HUES6 (cell line): ENCODE data around the gene ZNF445.

ENCODE experiments used
- H3K27ac ChIP-seq: 2 replicates; pipeline ENCODE4 v1.7.0; 2013; ENCODE audit warnings: low read depth, mild to moderate bottlenecking, low read length, inconsistent platforms
- H3K27me3 ChIP-seq: 2 replicates; pipeline ENCODE4 v1.6.1; 2013; ENCODE audit warnings: low read length; ENCODE audit not compliant: control insufficient read depth, insufficient read depth
- H3K36me3 ChIP-seq: 2 replicates; pipeline ENCODE4 v1.6.1; 2013; ENCODE audit warnings: low read length; ENCODE audit not compliant: control insufficient read depth, insufficient read depth
- H3K4me1 ChIP-seq: 2 replicates; pipeline ENCODE4 v1.6.1; 2013; ENCODE audit warnings: low read length; ENCODE audit not compliant: control insufficient read depth, insufficient read depth
- H3K4me3 ChIP-seq: 2 replicates; pipeline ENCODE4 v1.5.1; 2013; ENCODE audit warnings: low read depth, low read length
- H3K9ac ChIP-seq: one replicate; pipeline ENCODE4 v1.6.1; 2013; ENCODE audit warnings: mild to moderate bottlenecking, low read length
- H3K9me3 ChIP-seq: 2 replicates; pipeline ENCODE4 v1.6.1; 2013; ENCODE audit warnings: low read depth, low read length; ENCODE audit not compliant: control insufficient read depth, insufficient read depth

ZNF445 gene

GRCh38 chr3:44455318-44455717 lies 22.2 kb downstream of the ZNF445 start:
- Histone ChIP-seq H3K9me3 (no peaks in the 10 kb centered on the region), H3K36me3 (peaks cover 84% of the 10 kb centered on the region), H3K27me3 (no peaks in the 10 kb centered on the region), H3K9ac (no peak overlapping the region), H3K4me3 (no peak overlapping the region), H3K27ac (no peak overlapping the region), H3K4me1 (no peaks in the 10 kb centered on the region)

GRCh38 chr3:44454258-44454657 lies 23.2 kb downstream of the ZNF445 start:
- Histone ChIP-seq H3K9me3 (no peaks in the 10 kb centered on the region), H3K4me1 (no peaks in the 10 kb centered on the region), H3K36me3 (peaks cover 94% of the 10 kb centered on the region), H3K4me3 (no peak overlapping the region), H3K27me3 (no peaks in the 10 kb centered on the region), H3K9ac (no peak overlapping the region), H3K27ac (no peak overlapping the region)

- Histone ChIP-seq H3K9ac (no peak overlapping the region), H3K4me1 (no peaks in the 10 kb centered on the region), H3K27ac (no peak overlapping the region), H3K27me3 (no peaks in the 10 kb centered on the region), H3K36me3 (peaks cover 96% of the 10 kb centered on the region), H3K9me3 (peaks cover 9% of the 10 kb centered on the region; the same call in 1 of the 2 replicates), H3K4me3 (no peak overlapping the region)
Observed at GRCh38 chr3:44451441-44451840, 26.0 kb downstream of the ZNF445 start.

GRCh38 chr3:44446929-44447328 lies 30.5 kb downstream of the ZNF445 start:
- no peak overlapping the region for H3K9ac ChIP-seq
- peaks cover 9% of the 10 kb centered on the region; the same call in 1 of the 2 replicates for H3K9me3 ChIP-seq
- H3K36me3 ChIP-seq, result peaks cover 90% of the 10 kb centered on the region
- H3K27me3 ChIP-seq, result no peaks in the 10 kb centered on the region
- no peak overlapping the region for H3K4me3 ChIP-seq
- no peaks in the 10 kb centered on the region for H3K4me1 ChIP-seq
- H3K27ac ChIP-seq, result no peak overlapping the region

- Histone ChIP-seq H3K36me3 (peaks cover 86% of the 10 kb centered on the region), H3K9me3 (peaks cover 9% of the 10 kb centered on the region; the same call in 1 of the 2 replicates), H3K4me3 (no peak overlapping the region), H3K9ac (no peak overlapping the region), H3K4me1 (no peaks in the 10 kb centered on the region), H3K27me3 (no peaks in the 10 kb centered on the region), H3K27ac (no peak overlapping the region)
Observed at GRCh38 chr3:44445786-44446185, 31.7 kb downstream of the ZNF445 start.

- Histone ChIP-seq H3K9ac (no peak overlapping the region), H3K4me1 (no peaks in the 10 kb centered on the region), H3K27me3 (no peaks in the 10 kb centered on the region), H3K4me3 (no peak overlapping the region), H3K36me3 (peaks cover 80% of the 10 kb centered on the region), H3K9me3 (peaks cover 9% of the 10 kb centered on the region; the same call in 1 of the 2 replicates), H3K27ac (no peak overlapping the region)
Observed at GRCh38 chr3:44444896-44445691, 32.4 kb downstream of the ZNF445 start.

- Histone ChIP-seq H3K27ac (no peak overlapping the region), H3K36me3 (peaks cover 79% of the 10 kb centered on the region), H3K27me3 (no peaks in the 10 kb centered on the region), H3K4me3 (no peak overlapping the region), H3K9ac (no peak overlapping the region), H3K9me3 (peaks cover 9% of the 10 kb centered on the region; the same call in 1 of the 2 replicates), H3K4me1 (no peaks in the 10 kb centered on the region)
Observed at GRCh38 chr3:44444437-44444836, 33.0 kb downstream of the ZNF445 start.

GRCh38 chr3:44442596-44443309 lies 34.7 kb downstream of the ZNF445 start:
- no peak overlapping the region for H3K9ac ChIP-seq
- peaks cover 64% of the 10 kb centered on the region for H3K36me3 ChIP-seq
- H3K9me3 ChIP-seq, result peaks cover 8% of the 10 kb centered on the region; the same call in 1 of the 2 replicates

GRCh38 chr3:44439499-44440295 lies 37.8 kb downstream of the ZNF445 start:
- Histone ChIP-seq H3K27me3 (no peaks in the 10 kb centered on the region), H3K4me3 (no peak overlapping the region), H3K27ac (no peak overlapping the region), H3K9ac (no peak overlapping the region), H3K36me3 (peaks cover 34% of the 10 kb centered on the region), H3K4me1 (peaks cover 6% of the 10 kb centered on the region; the same call in 1 of the 2 replicates), H3K9me3 (no peaks in the 10 kb centered on the region)

More at GRCh38 chr3:44442596-44443309, 34.7 kb downstream of the ZNF445 start:
- H3K4me3 ChIP-seq, result no peak overlapping the region
- H3K27ac ChIP-seq, result no peak overlapping the region
- no peaks in the 10 kb centered on the region for H3K4me1 ChIP-seq
- no peaks in the 10 kb centered on the region for H3K27me3 ChIP-seq

GRCh38 chr3:44437800-44438199 lies 39.7 kb downstream of the ZNF445 start:
- no peak overlapping the region for H3K27ac ChIP-seq
- H3K9me3 ChIP-seq, result no peaks in the 10 kb centered on the region
- no peaks in the 10 kb centered on the region for H3K27me3 ChIP-seq
- peaks cover 24% of the 10 kb centered on the region for H3K36me3 ChIP-seq
- H3K9ac ChIP-seq, result no peak overlapping the region
- H3K4me3 ChIP-seq, result no peak overlapping the region
- peaks cover 6% of the 10 kb centered on the region; the same call in 1 of the 2 replicates for H3K4me1 ChIP-seq
